ENCODE measurements around the gene GPBP1. TPM values are rescaled to one million over a fixed set of nuclear protein-coding genes. Genes with fewer than 3 reads are reported as not detected.

The GPBP1 gene
- total RNA-seq, 2 experiments from 2014 or later, result 77.0 to 99.2 TPM

GRCh38 chr5:57199866-57200265 is 26.0 kb downstream of the GPBP1 start:
- H3K4me3 ChIP-seq (ENCODE audit: low read depth, low read length, poor library complexity, severe bottlenecking), result no peak overlapping the region
- peaks cover 48% of the 10 kb centered on the region for H4K20me1 ChIP-seq (ENCODE audit: insufficient read depth, low read length)
- peaks cover 100% of the 10 kb centered on the region for H3K79me2 ChIP-seq (ENCODE audit: insufficient read depth, low read depth, low read length)
- DNase-seq (ENCODE audit: low spot score), result no peak
- intact Hi-C loops (cut with micrococcal nuclease; ENCODE audit: unreplicated experiment), result no loop called here
- POLR2A ChIA-PET, result no interaction called here
- CTCF ChIA-PET (ENCODE audit: unreplicated experiment), result no interaction called here
- no peaks in the 10 kb centered on the region for H3K9me3 ChIP-seq (ENCODE audit: low read length)
- no peak overlapping the region for H2AFZ ChIP-seq (ENCODE audit: low read length)
- no peak overlapping the region for H3K27ac ChIP-seq (ENCODE audit: low read depth, low read length, poor library complexity, severe bottlenecking)
- TF ChIP-seq CTCF (conservative IDR thresholded peaks at IDR 0.05; ENCODE audit: low read length), result no peak
- no peak for TF ChIP-seq EZH2phosphoT487 (IDR thresholded peaks at IDR 0.05; ENCODE audit: borderline replicate concordance, low read depth, low read length)
- H3K9me2 ChIP-seq (ENCODE audit: insufficient read depth, low read length), result no peaks in the 10 kb centered on the region
- H3K4me1 ChIP-seq (ENCODE audit: insufficient read depth, low read length, poor library complexity, severe bottlenecking), result peaks cover 15% of the 10 kb centered on the region
- peaks cover 76% of the 10 kb centered on the region for H3K36me3 ChIP-seq (ENCODE audit: insufficient read depth, low read length)
- H3K4me2 ChIP-seq (ENCODE audit: low read length), result no peak overlapping the region
- no TSS peak for BruUV-seq (replicated peaks)

DNA sequence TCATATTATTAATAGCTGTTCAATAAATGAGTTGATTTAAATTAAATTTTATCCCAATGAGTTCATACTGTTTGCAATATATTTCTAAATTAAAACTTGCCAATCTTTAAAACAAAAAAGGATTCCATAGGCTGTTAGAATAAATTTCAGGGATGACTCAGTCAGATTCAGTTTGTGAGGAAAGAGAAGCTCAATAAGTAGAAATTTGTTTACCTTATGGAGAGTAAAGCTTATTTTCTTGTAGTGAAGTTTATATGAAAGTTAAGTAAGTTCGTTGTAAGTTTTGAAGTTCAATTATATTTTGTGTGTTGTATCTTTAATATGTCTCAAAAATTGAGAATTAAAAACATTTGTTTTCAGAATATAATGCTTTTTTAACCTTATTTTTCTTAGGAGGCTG is 29.0 kb downstream of the GPBP1 start:
- TF ChIP-seq CTCF (conservative IDR thresholded peaks at IDR 0.05; ENCODE audit: low read length) (no peak), EZH2phosphoT487 (IDR thresholded peaks at IDR 0.05; ENCODE audit: borderline replicate concordance, low read depth, low read length) (no peak)
- CTCF ChIA-PET (ENCODE audit: unreplicated experiment), result no interaction called here
- Histone ChIP-seq H2AFZ (ENCODE audit: low read length) (no peak overlapping the region), H3K9me2 (ENCODE audit: insufficient read depth, low read length) (no peaks in the 10 kb centered on the region), H3K4me1 (ENCODE audit: insufficient read depth, low read length, poor library complexity, severe bottlenecking) (peaks cover 22% of the 10 kb centered on the region), H3K36me3 (ENCODE audit: insufficient read depth, low read length) (peaks cover 69% of the 10 kb centered on the region), H3K9me3 (ENCODE audit: low read length) (no peaks in the 10 kb centered on the region), H3K79me2 (ENCODE audit: insufficient read depth, low read depth, low read length) (peaks cover 100% of the 10 kb centered on the region), H3K4me2 (ENCODE audit: low read length) (no peak overlapping the region), H3K4me3 (ENCODE audit: low read depth, low read length, poor library complexity, severe bottlenecking) (no peak overlapping the region), H4K20me1 (ENCODE audit: insufficient read depth, low read length) (peaks cover 46% of the 10 kb centered on the region), H3K27ac (ENCODE audit: low read depth, low read length, poor library complexity, severe bottlenecking) (no peak overlapping the region)
- intact Hi-C loops (cut with micrococcal nuclease; ENCODE audit: unreplicated experiment), result no loop called here
- DNase-seq (ENCODE audit: low spot score), result no peak
- POLR2A ChIA-PET, result interaction anchor here (0.7 to 1.1 kb wide), 4 partner anchors 12 to 776 kb away, joined by 3 to 6 read pairs (median 3); no protein-coding TSS in a partner anchor
- no TSS peak for BruUV-seq (replicated peaks)

- intact Hi-C loops (cut with micrococcal nuclease; ENCODE audit: unreplicated experiment), result no loop called here
- Histone ChIP-seq H4K20me1 (ENCODE audit: insufficient read depth, low read length) (peaks cover 43% of the 10 kb centered on the region), H3K79me2 (ENCODE audit: insufficient read depth, low read depth, low read length) (peaks cover 100% of the 10 kb centered on the region), H3K36me3 (ENCODE audit: insufficient read depth, low read length) (peaks cover 59% of the 10 kb centered on the region), H2AFZ (ENCODE audit: low read length) (no peak overlapping the region), H3K27ac (ENCODE audit: low read depth, low read length, poor library complexity, severe bottlenecking) (no peak overlapping the region), H3K9me3 (ENCODE audit: low read length) (no peaks in the 10 kb centered on the region), H3K4me3 (ENCODE audit: low read depth, low read length, poor library complexity, severe bottlenecking) (no peak overlapping the region), H3K4me1 (ENCODE audit: insufficient read depth, low read length, poor library complexity, severe bottlenecking) (peaks cover 29% of the 10 kb centered on the region), H3K4me2 (ENCODE audit: low read length) (no peak overlapping the region), H3K9me2 (ENCODE audit: insufficient read depth, low read length) (no peaks in the 10 kb centered on the region)
- POLR2A ChIA-PET, result interaction anchor here (0.6 to 1.5 kb wide), 4 partner anchors 8 to 767 kb away, joined by 3 to 5 read pairs (median 4); no protein-coding TSS in a partner anchor
- CTCF ChIA-PET (ENCODE audit: unreplicated experiment), result no interaction called here
- no TSS peak for BruUV-seq (replicated peaks)
- TF ChIP-seq CTCF (conservative IDR thresholded peaks at IDR 0.05; ENCODE audit: low read length) (no peak), EZH2phosphoT487 (IDR thresholded peaks at IDR 0.05; ENCODE audit: borderline replicate concordance, low read depth, low read length) (no peak)
- DNase-seq (ENCODE audit: low spot score), result no peak
Observed at GRCh38 chr5:57207007-57207653, 33.3 kb downstream of the GPBP1 start.
